H7 (cell line): ENCODE measurements around the gene TIMP1. TPM values are rescaled to one million over a fixed set of nuclear protein-coding genes. Genes with fewer than 3 reads are reported as not detected.
A peak's percentile ranks its signal among the peaks of the same experiment; 100 is the strongest.
"Not testable (repeated sequence)": the region's sequence is repeated elsewhere in the genome, so short reads cannot be mapped to it uniquely, and the experiment has no call there.

Source experiments
- DNase-seq: peaks from one replicate; pipeline ENCODE4 v3.0.0; 2012
- H3K27me3 ChIP-seq: 2 replicates; pipeline ENCODE4 v1.6.0; 2011; ENCODE audit warnings: mild to moderate bottlenecking, low read length; ENCODE audit not compliant: control insufficient read depth, insufficient read depth
- H3K36me3 ChIP-seq: replicated peaks from 2 replicates; pipeline ENCODE4 v1.5.1; 2011; ENCODE audit warnings: low read length; ENCODE audit not compliant: control insufficient read depth, insufficient read depth
- H3K4me3 ChIP-seq: 2 replicates; pipeline ENCODE4 v1.5.1; 2011; ENCODE audit warnings: low read depth, mild to moderate bottlenecking, control low read depth, low read length, moderate library complexity; ENCODE audit not compliant: insufficient read depth
- total RNA-seq: library from RNA; depleted of rRNA; stranded (reverse); fragments of >200 nt; shearing (Covaris generic); gene quantifications from 2 replicates; pipeline ENCODE4 v1.2.3, GENCODE V29; 2014

TIMP1 gene
- total RNA-seq, 1 experiment from 2014 or later: 59.6 TPM

- H3K4me3 ChIP-seq: no peak overlapping the region
- no peak for DNase-seq
- no peaks in the 10 kb centered on the region for H3K36me3 ChIP-seq
- no peaks in the 10 kb centered on the region for H3K27me3 ChIP-seq
These were observed 1.1 kb downstream of the TIMP1 start for GRCh38 chrX:47583240-47583861.

DNA sequence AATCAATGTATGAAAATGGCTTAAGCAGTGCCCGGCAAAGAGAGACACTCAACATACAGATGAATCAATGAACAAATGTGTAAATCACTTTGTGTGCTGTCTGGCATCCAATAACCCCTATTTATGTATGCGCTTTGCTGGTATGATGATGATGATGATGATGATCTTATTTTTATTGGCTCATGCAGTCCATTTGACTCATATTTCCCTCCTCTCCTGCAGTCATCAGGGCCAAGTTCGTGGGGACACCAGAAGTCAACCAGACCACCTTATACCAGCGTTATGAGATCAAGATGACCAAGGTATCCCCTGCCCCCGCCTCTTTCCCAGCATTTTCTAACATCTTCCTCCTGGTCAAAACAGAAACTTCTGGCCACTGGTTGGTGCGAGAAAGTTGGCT, 2.5 kb downstream of the TIMP1 start:
- Histone ChIP-seq H3K4me3 (no peak overlapping the region), H3K27me3 (no peaks in the 10 kb centered on the region), H3K36me3 (no peaks in the 10 kb centered on the region)
- no peak for DNase-seq

DNA sequence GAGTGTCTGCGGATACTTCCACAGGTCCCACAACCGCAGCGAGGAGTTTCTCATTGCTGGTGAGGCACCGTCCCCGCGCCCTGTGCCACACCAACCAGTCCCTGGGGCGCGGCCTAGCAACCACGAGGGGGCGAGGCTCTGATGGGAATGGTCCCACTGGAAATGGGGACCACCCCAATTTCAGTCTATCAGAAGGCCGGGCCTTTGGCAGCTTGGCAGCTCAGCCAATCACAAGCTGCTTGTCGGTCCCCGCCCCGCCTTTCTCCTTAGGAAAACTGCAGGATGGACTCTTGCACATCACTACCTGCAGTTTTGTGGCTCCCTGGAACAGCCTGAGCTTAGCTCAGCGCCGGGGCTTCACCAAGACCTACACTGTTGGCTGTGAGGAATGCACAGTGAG, 3.0 kb downstream of the TIMP1 start:
- no peak overlapping the region for H3K4me3 ChIP-seq
- H3K27me3 ChIP-seq: no peaks in the 10 kb centered on the region
- DNase-seq: peak; percentile 57
- no peaks in the 10 kb centered on the region for H3K36me3 ChIP-seq

DNA sequence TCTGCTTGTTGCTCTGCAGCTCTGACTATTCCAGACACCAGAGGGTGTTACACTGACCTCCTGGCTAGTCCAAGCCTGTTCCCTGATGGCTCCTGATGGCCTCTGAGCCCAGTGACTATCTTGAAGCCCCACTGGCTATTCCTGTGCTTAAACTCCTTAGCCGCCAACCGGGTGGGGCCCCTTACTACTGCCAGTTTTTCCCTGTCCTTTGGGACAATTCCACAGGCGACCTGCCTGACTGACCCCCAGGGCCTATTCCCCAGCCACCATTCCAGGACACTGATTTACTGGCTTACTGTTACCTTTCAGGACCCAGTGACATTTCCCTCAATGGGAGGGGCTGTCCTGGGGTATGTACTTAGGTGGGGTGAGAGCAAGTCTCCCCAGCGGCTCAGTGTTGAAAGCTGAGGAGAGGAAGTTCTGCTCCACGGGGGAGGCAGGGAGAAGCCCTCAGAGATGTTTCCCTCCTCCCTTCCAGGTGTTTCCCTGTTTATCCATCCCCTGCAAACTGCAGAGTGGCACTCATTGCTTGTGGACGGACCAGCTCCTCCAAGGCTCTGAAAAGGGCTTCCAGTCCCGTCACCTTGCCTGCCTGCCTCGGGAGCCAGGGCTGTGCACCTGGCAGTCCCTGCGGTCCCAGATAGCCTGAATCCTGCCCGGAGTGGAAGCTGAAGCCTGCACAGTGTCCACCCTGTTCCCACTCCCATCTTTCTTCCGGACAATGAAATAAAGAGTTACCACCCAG, 4.0 kb downstream of the TIMP1 start:
- Histone ChIP-seq H3K36me3 (no peaks in the 10 kb centered on the region), H3K4me3 (no peak overlapping the region), H3K27me3 (no peaks in the 10 kb centered on the region)
- DNase-seq: peak; percentile 49

GRCh38 chrX:47587091-47587891, 5.1 kb downstream of the TIMP1 start:
- Histone ChIP-seq H3K27me3 (no peaks in the 10 kb centered on the region), H3K36me3 (no peaks in the 10 kb centered on the region), H3K4me3 (no peak overlapping the region)
- no peak for DNase-seq

DNA sequence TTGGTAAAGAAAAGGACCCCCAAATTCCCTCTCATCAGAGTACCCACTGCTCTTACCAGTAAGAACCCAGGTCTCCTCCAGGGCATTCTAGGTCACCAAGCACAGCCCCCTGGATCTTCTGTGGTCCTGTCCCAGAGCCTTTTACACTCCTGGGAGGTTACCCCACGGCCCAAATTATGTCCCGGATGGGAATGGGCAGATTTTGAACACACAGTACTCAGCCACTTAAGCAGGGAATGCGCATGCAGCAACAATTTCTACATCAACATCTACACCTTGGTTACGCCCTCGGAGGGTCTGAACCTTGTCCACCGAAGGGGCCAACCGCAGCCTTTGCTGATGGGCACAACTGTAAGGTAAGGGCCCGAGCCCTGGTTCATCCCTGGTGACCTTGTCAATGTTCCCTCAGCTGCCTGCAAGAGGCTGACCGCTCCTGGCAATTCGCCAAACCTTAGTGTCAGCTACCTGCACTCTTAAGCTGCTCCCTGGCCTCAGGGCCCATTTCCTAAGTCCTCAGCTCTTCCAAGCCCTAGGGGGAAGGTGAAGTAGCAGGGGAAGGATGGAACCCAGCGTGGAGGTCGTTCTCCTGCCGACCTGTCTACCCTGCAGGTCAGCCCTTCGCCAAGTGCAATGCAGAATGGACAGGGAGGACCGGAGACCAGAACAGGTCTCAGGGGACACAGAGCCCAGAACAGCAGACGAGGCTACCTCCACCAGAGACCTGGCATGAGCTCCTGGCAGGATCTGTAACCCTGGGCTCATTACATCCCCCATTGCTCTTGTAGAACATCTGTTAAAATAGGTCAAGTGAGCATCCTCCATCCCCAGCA, 5.9 kb downstream of the TIMP1 start:
- H3K27me3 ChIP-seq: no peaks in the 10 kb centered on the region
- H3K36me3 ChIP-seq: no peaks in the 10 kb centered on the region
- no peak for DNase-seq
- no peak overlapping the region for H3K4me3 ChIP-seq

- Histone ChIP-seq H3K36me3 (no peaks in the 10 kb centered on the region), H3K4me3 (no peak overlapping the region), H3K27me3 (no peaks in the 10 kb centered on the region)
- no peak for DNase-seq
These were observed 8.7 kb downstream of the TIMP1 start for GRCh38 chrX:47590984-47591383.

DNA sequence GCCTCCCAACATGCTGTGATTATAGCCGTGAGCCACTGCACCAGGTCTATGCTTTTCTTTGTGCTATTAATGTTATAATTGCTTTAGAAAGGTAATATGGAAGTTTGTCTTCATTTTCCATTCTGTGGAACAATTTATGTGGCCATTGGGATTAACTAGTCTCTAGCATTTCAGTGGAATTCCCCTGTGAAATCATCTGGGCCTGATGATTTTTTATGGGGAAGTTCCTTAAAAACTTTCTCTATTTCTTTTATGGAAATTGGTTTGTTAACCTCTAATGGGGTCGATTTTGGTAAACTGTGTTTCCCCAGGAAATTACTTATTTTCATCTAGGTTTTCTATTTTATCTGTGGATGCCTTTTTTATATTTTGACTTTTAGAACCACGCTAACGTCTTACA, 11.3 kb downstream of the TIMP1 start:
- no peaks in the 10 kb centered on the region for H3K27me3 ChIP-seq
- H3K36me3 ChIP-seq: no peaks in the 10 kb centered on the region
- no peak for DNase-seq
- no peak overlapping the region for H3K4me3 ChIP-seq

DNA sequence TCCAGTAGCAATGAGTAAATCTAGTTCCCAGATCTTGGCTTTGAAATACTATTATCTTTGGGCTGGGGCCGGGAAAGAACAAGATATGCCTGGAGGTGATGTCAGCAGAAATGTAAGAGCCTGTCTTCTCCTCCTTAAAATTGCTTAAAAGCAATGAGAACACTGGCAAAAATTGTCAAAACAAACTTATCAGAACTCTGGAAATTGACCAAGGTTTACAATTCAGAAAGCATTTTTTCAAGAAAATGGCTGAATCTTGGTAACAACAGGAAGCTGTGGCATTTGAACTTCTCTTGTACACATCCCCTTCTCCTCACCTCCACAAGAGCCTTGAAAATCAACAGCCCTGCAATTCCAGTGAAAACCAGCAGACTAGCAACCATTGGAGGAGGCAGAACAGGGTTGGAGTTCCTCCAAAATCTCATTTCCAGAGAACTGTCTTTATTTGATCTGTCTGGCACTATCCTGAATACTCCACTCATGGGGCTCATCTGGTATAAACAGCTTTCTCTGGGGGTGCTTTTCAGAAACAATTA, 13.5 kb downstream of the TIMP1 start:
- Histone ChIP-seq H3K36me3 (no peaks in the 10 kb centered on the region), H3K27me3 (no peaks in the 10 kb centered on the region), H3K4me3 (no peak overlapping the region)
- DNase-seq: no peak

GRCh38 chrX:47596256-47596655, 14.0 kb downstream of the TIMP1 start:
- no peaks in the 10 kb centered on the region for H3K36me3 ChIP-seq
- H3K4me3 ChIP-seq: no peak overlapping the region
- no peak for DNase-seq
- H3K27me3 ChIP-seq: no peaks in the 10 kb centered on the region

GRCh38 chrX:47597222-47597621, 15.0 kb downstream of the TIMP1 start:
- no peak overlapping the region for H3K4me3 ChIP-seq
- H3K36me3 ChIP-seq: no peaks in the 10 kb centered on the region
- DNase-seq: no peak
- no peaks in the 10 kb centered on the region for H3K27me3 ChIP-seq

GRCh38 chrX:47603125-47603524, 20.9 kb downstream of the TIMP1 start:
- H3K27me3 ChIP-seq, H3K4me3 ChIP-seq, H3K36me3 ChIP-seq, DNase-seq: not testable (repeated sequence)

DNA sequence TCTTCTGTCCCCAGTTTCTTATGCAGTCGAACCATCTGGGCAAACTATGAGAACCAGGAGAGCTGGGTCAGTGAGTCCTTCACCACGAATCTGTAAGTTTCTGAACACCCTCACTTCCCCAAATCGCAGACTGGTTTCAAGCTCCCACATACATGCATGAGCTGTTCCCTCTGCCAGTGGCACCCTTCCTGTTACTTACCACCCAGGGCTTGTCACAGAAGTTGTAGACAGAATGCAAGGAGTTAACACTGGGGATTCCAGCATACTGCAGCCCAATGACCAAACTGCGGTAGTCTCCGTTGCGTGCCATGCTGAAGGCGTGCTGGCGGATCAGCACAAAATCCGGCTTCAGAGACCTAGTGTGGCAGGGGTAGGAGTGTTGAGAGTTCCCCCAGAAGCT, 22.8 kb downstream of the TIMP1 start:
- no peak for DNase-seq
- H3K4me3 ChIP-seq: no peak overlapping the region
- no peaks in the 10 kb centered on the region for H3K27me3 ChIP-seq
- no peaks in the 10 kb centered on the region for H3K36me3 ChIP-seq

- DNase-seq: no peak
- Histone ChIP-seq H3K36me3 (no peaks in the 10 kb centered on the region), H3K27me3 (no peaks in the 10 kb centered on the region), H3K4me3 (no peak overlapping the region)
These were observed 24.9 kb downstream of the TIMP1 start for GRCh38 chrX:47607091-47607490.
